Retinal pigment epithelial cell (primary cell): ENCODE results near the gene SLC25A18.
"Not testable (repeated sequence)": the region's sequence is repeated elsewhere in the genome, so short reads cannot be mapped to it uniquely, and the experiment has no call there.

Source experiments
- DNase-seq: peaks from one replicate; pipeline ENCODE4 v3.0.0-alpha.2; 2010; ENCODE audit warnings: low read depth
- H3K4me3 ChIP-seq: 2 replicates; pipeline ENCODE4 v1.5.1; 2011; ENCODE audit warnings: mild to moderate bottlenecking, low read length, control low read depth, moderate library complexity
- CTCF ChIP-seq: conservative IDR thresholded peaks from 2 replicates; pipeline ENCODE4 v1.5.1; 2011; ENCODE audit warnings: low read depth, low read length, control low read depth, inconsistent platforms

Gene SLC25A18

GRCh38 chr22:17629173-17629489 is 65.8 kb downstream of the SLC25A18 start:
- peak overlapping the region; percentile 100 for H3K4me3 ChIP-seq
- TF ChIP-seq CTCF = no peak
- DNase-seq = no peak

- H3K4me3 ChIP-seq = no peak overlapping the region
- DNase-seq = no peak
- no peak for TF ChIP-seq CTCF
These were observed 66.3 kb downstream of the SLC25A18 start for GRCh38 chr22:17629641-17630040.

GRCh38 chr22:17631076-17631565 is 67.8 kb downstream of the SLC25A18 start:
- no peak for TF ChIP-seq CTCF
- DNase-seq = no peak

GRCh38 chr22:17633217-17633997 is 70.1 kb downstream of the SLC25A18 start:
- DNase-seq = peak; percentile 53
- no peak for TF ChIP-seq CTCF
- no peak overlapping the region for H3K4me3 ChIP-seq

More at GRCh38 chr22:17631076-17631565, 67.8 kb downstream of the SLC25A18 start:
- no peak overlapping the region for H3K4me3 ChIP-seq

- TF ChIP-seq CTCF = no peak
- H3K4me3 ChIP-seq = no peak overlapping the region
- no peak for DNase-seq
These were observed 70.7 kb downstream of the SLC25A18 start for GRCh38 chr22:17633998-17634323.

- TF ChIP-seq CTCF = no peak
- H3K4me3 ChIP-seq = no peak overlapping the region
- no peak for DNase-seq
These were observed 71.4 kb downstream of the SLC25A18 start for GRCh38 chr22:17634696-17635095.

- not testable (repeated sequence) for DNase-seq, H3K4me3 ChIP-seq
These were observed 73.6 kb downstream of the SLC25A18 start for GRCh38 chr22:17636850-17637249.
